ENCODE data around the gene TSPO2. TPM values are rescaled to one million over a fixed set of nuclear protein-coding genes. Genes with fewer than 3 reads are reported as not detected.
A peak's percentile ranks its signal among the peaks of the same experiment; 100 is the strongest.

TSPO2 gene
- total RNA-seq, 2 experiments from 2014 or later, result not detected

- Histone ChIP-seq H3K4me3 (ENCODE audit: low read depth, low read length, poor library complexity, severe bottlenecking) (no peak overlapping the region), H2AFZ (ENCODE audit: low read length) (no peak overlapping the region), H3K36me3 (ENCODE audit: insufficient read depth, low read length) (peaks cover 98% of the 10 kb centered on the region), H4K20me1 (ENCODE audit: insufficient read depth, low read length) (peaks cover 11% of the 10 kb centered on the region), H3K79me2 (ENCODE audit: insufficient read depth, low read depth, low read length) (peaks cover 18% of the 10 kb centered on the region; the same call in 1 of the 2 replicates), H3K4me2 (ENCODE audit: low read length) (no peak overlapping the region), H3K4me1 (ENCODE audit: insufficient read depth, low read length, poor library complexity, severe bottlenecking) (no peaks in the 10 kb centered on the region), H3K27ac (ENCODE audit: low read depth, low read length, poor library complexity, severe bottlenecking) (no peak overlapping the region), H3K9me3 (ENCODE audit: low read length) (no peaks in the 10 kb centered on the region), H3K9me2 (ENCODE audit: insufficient read depth, low read length) (no peaks in the 10 kb centered on the region)
- intact Hi-C loops (cut with micrococcal nuclease; ENCODE audit: unreplicated experiment), result no loop called here
- POLR2A ChIA-PET, result interaction anchor here (0.6 kb wide), 1 partner anchor 80 kb away, joined by 3 read pairs; no protein-coding TSS in a partner anchor
- no peak for DNase-seq (ENCODE audit: low spot score)
- no peak for TF ChIP-seq EZH2phosphoT487 (IDR thresholded peaks at IDR 0.05; ENCODE audit: borderline replicate concordance, low read depth, low read length)
- TF ChIP-seq, protein P1, sequence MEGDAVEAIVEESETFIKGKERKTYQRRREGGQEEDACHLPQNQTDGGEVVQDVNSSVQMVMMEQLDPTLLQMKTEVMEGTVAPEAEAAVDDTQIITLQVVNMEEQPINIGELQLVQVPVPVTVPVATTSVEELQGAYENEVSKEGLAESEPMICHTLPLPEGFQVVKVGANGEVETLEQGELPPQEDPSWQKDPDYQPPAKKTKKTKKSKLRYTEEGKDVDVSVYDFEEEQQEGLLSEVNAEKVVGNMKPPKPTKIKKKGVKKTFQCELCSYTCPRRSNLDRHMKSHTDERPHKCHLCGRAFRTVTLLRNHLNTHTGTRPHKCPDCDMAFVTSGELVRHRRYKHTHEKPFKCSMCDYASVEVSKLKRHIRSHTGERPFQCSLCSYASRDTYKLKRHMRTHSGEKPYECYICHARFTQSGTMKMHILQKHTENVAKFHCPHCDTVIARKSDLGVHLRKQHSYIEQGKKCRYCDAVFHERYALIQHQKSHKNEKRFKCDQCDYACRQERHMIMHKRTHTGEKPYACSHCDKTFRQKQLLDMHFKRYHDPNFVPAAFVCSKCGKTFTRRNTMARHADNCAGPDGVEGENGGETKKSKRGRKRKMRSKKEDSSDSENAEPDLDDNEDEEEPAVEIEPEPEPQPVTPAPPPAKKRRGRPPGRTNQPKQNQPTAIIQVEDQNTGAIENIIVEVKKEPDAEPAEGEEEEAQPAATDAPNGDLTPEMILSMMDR (conservative IDR thresholded peaks at IDR 0.05; ENCODE audit: low read length), result no peak
- CTCF ChIA-PET (ENCODE audit: unreplicated experiment), result no interaction called here
- BruUV-seq (replicated peaks), result TSS peak; percentile 20
Measured at GRCh38 chr6:41090841-41091761, 48.8 kb downstream of the TSPO2 start.

DNA sequence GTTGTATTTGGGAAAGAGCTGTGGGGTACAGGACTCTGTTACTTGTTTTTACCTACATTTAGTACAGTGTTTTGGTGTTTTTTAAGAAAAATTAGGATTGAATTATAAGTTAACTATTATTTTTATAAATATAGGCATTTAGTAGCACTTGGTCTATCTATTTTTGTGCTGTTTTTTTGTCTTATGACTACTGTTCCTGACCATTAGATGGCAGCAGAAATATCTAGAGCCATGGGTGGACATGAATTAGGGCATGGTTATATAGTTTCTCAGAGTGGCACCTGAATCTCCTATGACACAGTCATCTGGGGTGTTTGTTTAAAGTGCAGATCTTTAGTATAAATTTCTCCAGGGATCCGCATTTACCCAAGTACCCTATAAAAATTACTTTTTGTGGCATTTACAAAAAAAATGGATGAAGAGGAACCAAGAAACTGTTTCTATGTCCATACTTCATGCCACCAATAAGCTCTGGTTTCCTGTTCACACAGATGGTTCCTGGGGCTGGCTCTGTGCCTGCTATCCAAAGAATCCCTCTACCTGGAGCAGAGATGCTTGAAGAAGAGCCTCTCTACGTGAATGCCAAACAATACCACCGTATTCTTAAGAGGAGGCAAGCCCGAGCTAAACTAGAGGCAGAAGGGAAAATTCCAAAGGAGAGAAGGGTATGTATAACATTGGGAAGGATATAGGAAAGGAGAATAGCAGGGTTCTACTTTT, 50.3 kb downstream of the TSPO2 start:
- H3K4me3 ChIP-seq (ENCODE audit: low read depth, low read length, poor library complexity, severe bottlenecking), result no peak overlapping the region
- peaks cover 98% of the 10 kb centered on the region for H3K36me3 ChIP-seq (ENCODE audit: insufficient read depth, low read length)
- peak; percentile 36 for DNase-seq (ENCODE audit: low spot score)
- H3K9me3 ChIP-seq (ENCODE audit: low read length), result no peaks in the 10 kb centered on the region
- no TSS peak for BruUV-seq (replicated peaks)
- no peak overlapping the region for H2AFZ ChIP-seq (ENCODE audit: low read length)
- CTCF ChIA-PET (ENCODE audit: unreplicated experiment), result interaction anchor here (0.8 kb wide), 1 partner anchor 90 kb away, joined by 4 read pairs; no protein-coding TSS in a partner anchor
- TF ChIP-seq, protein P1 (conservative IDR thresholded peaks at IDR 0.05; ENCODE audit: low read length), result peak; percentile 77
- no peak for TF ChIP-seq EZH2phosphoT487 (IDR thresholded peaks at IDR 0.05; ENCODE audit: borderline replicate concordance, low read depth, low read length)
- H3K27ac ChIP-seq (ENCODE audit: low read depth, low read length, poor library complexity, severe bottlenecking), result no peak overlapping the region
- no peaks in the 10 kb centered on the region for H3K9me2 ChIP-seq (ENCODE audit: insufficient read depth, low read length)
- H3K4me1 ChIP-seq (ENCODE audit: insufficient read depth, low read length, poor library complexity, severe bottlenecking), result no peaks in the 10 kb centered on the region
- H3K79me2 ChIP-seq (ENCODE audit: insufficient read depth, low read depth, low read length), result peaks cover 4% of the 10 kb centered on the region; the same call in 1 of the 2 replicates
- intact Hi-C loops (cut with micrococcal nuclease; ENCODE audit: unreplicated experiment), result loop anchor here (1.0 to 2.0 kb wide), 2 partner anchors 90 to 226 kb away; no protein-coding TSS in a partner anchor
- peaks cover 5% of the 10 kb centered on the region for H4K20me1 ChIP-seq (ENCODE audit: insufficient read depth, low read length)
- POLR2A ChIA-PET, result interaction anchor here (0.9 to 2.0 kb wide), 2 partner anchors 90 to 108 kb away, joined by 3 to 7 read pairs; partner anchors contain the start of gene TREML2
- no peak overlapping the region for H3K4me2 ChIP-seq (ENCODE audit: low read length)
